Activated naive CD4-positive, alpha-beta T cell treated with anti-CD3 and anti-CD28 coated beads for 36 hours (primary cell): ENCODE results near the gene LTBP2. TPM values are rescaled to one million over a fixed set of nuclear protein-coding genes. Genes with fewer than 3 reads are reported as not detected.

Source experiments
- CTCF ChIA-PET: fragments of 350-600 bp; sonication (Branson Sonifier 250); formaldehyde crosslinking; loops from one replicate; lab custom pipeline; 2021; ENCODE audit warnings: antibody characterized with exemption; lab: Charles Lee
- DNase-seq: peaks from one replicate; pipeline ENCODE4 v3.0.0-alpha.2; 2020
- H3K27ac Mint-ChIP-seq: one replicate; pipeline ENCODE4 v1.8.0; 2021; ENCODE audit warnings: mild to moderate bottlenecking, mixed read lengths
- H3K27me3 Mint-ChIP-seq: one replicate; pipeline ENCODE4 v1.8.0; 2021; ENCODE audit warnings: low read depth, mixed read lengths
- H3K36me3 Mint-ChIP-seq: one replicate; pipeline ENCODE4 v1.8.0; 2021; ENCODE audit warnings: low read depth, mixed read lengths
- H3K4me1 Mint-ChIP-seq: one replicate; pipeline ENCODE4 v1.8.0; 2021; ENCODE audit warnings: low read depth, mixed read lengths
- H3K4me3 Mint-ChIP-seq: one replicate; pipeline ENCODE4 v1.8.0; 2021; ENCODE audit warnings: mild to moderate bottlenecking, moderate library complexity, mixed read lengths
- H3K9me3 Mint-ChIP-seq: one replicate; pipeline ENCODE4 v1.8.0; 2021; ENCODE audit warnings: mixed read lengths
- intact Hi-C: fragments of 100-400 bp; cut with micrococcal nuclease; formaldehyde crosslinking; loops from one replicate; pipeline ENCODE4 v1.15.1; 2023
- total RNA-seq, 2 experiments: library from RNA; stranded (reverse); gene quantifications; one replicate each; pipeline ENCODE4 v1.2.3, GENCODE V29; 2021

LTBP2 gene
- total RNA-seq, 2 experiments from 2014 or later = 0.32 to 0.55 TPM

DNA sequence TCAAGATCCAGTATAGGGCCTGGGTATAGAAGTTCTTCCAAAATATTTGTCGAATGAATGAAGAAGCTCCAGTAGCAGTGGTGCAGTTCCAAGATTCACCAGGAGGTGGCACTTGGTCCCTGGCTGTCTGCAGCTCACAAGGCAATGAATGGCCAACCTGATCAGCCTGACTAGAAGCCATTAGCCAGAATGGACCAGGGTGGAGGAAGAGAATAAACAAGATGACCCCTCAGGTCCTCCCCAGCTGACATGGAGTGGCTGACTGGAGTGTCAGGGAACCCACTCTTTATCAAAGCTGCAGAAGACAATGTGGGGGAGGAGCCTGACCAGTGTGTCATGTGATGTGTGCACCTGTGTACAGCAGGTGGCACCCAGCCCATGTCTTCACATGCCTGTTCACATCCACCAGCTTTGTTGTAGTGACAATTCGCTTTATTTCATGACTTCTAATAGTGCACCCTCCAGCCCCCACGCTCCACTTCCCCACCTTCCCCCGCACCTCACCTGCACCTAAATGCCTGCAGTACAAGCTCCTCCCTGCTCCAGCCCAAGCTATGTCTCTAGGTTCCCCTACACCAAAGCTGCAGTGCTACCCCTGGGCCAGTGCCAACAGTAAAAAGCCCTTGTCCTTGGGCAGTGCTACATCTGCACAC is 3.0 kb downstream of the LTBP2 start:
- Mint-ChIP-seq H3K4me1 (peaks cover 19% of the 10 kb centered on the region), H3K9me3 (no peaks in the 10 kb centered on the region), H3K27me3 (peaks cover 10% of the 10 kb centered on the region), H3K4me3 (no peak overlapping the region), H3K27ac (no peak overlapping the region), H3K36me3 (no peaks in the 10 kb centered on the region)
- CTCF ChIA-PET = interaction anchor here (0.6 to 2.9 kb wide), 47 partner anchors 9 to 480 kb away, joined by 3 to 30 read pairs (median 4); partner anchors contain the start of gene PROX2
- intact Hi-C loops = loop anchor here (1.0 to 2.0 kb wide), 9 partner anchors 25 to 694 kb away; partner anchors contain the start of genes AREL1, FCF1 and YLPM1
- DNase-seq = peak; percentile 96

DNA sequence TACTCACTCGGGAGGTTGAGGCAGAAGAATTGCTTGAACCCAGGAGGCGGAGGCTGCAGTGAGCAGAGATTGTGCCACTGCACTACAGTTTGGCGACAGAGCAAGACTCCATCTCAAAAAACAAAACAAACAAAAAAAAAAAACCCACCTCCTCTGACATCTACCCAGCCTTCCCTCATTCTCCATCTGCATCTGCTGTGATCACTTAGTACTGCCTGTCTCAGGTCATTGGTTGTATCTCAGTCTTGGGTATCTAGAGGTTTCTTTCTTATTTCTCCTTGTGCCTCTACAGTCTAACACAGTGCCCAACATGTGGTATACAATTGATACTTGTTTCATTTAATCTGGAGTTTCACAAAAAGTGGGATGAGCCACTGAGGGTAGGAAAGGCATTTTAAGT is 5.3 kb downstream of the LTBP2 start:
- H3K36me3 Mint-ChIP-seq = no peaks in the 10 kb centered on the region
- H3K27ac Mint-ChIP-seq = peak overlapping the region; percentile 71
- CTCF ChIA-PET = no interaction called here
- DNase-seq = no peak
- H3K27me3 Mint-ChIP-seq = peaks cover 10% of the 10 kb centered on the region
- H3K4me1 Mint-ChIP-seq = peaks cover 15% of the 10 kb centered on the region
- intact Hi-C loops = loop anchor here (1.0 kb wide), 1 partner anchor 34 kb away; no protein-coding TSS in a partner anchor
- H3K4me3 Mint-ChIP-seq = no peak overlapping the region
- H3K9me3 Mint-ChIP-seq = no peaks in the 10 kb centered on the region

DNA sequence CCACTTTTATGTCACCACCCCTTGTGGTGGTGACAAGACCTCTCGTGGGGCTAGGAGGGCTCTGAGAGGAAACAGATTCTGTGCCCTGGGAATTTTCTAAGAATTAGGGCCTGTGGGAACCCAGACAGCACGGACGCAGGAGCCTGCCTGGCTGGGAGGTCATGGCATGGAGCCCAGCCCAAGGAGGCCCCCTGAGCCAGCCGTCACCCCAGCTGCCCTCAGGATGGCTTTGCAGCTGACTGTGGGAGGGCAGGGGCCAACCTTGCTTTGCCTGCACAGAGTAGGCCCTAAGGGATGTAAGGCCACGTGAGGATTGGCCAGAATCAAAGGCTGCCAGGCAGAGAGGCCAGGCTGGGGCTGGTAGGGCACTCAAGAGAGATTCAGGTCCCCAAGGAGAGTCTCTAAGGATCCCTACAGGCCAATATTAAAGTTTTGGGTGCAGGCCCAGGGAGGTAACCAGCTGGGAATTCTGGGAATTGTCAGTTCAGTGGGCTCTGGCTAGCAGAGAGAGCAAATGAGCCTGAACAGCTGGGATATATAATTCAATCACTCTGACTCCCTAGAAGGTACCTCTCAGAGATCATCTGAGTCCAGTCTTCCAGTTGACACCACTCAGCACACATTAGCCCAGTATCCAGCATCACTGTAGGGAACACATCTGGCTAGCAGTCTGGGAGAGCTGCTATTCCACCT is 6.4 kb downstream of the LTBP2 start:
- Mint-ChIP-seq H3K9me3 (no peaks in the 10 kb centered on the region), H3K27me3 (peaks cover 4% of the 10 kb centered on the region), H3K4me1 (peaks cover 15% of the 10 kb centered on the region), H3K36me3 (no peaks in the 10 kb centered on the region), H3K27ac (no peak overlapping the region), H3K4me3 (no peak overlapping the region)
- CTCF ChIA-PET = interaction anchor here (1.3 kb wide), 1 partner anchor 300 kb away, joined by 3 read pairs; no protein-coding TSS in a partner anchor
- intact Hi-C loops = no loop called here
- no peak for DNase-seq

DNA sequence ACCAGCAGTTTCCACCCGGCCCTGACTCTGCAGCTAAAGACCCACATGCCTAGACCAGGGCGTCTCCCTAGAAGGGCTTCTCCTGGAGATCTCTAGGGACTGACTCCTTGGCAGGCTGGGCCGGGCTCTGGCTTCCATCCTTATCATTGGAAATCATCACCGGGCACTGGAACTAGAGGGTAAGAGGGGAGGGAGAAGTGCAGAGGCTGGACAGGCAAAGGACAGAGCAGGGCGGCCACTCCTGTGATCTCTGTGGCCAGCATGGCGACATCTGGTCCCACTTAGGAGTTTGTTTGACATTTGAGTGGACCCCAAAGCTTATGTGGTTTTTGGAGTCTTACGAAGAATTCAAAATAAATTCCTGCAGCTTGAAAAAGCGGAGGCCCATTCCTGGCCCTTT is 7.1 kb downstream of the LTBP2 start:
- Mint-ChIP-seq H3K27ac (no peak overlapping the region), H3K9me3 (no peaks in the 10 kb centered on the region), H3K36me3 (no peaks in the 10 kb centered on the region), H3K4me3 (no peak overlapping the region), H3K27me3 (peaks cover under 1% of the 10 kb centered on the region), H3K4me1 (peaks cover 15% of the 10 kb centered on the region)
- no peak for DNase-seq
- CTCF ChIA-PET = interaction anchor here (0.5 to 1.3 kb wide), 2 partner anchors 158 to 301 kb away, joined by 3 to 4 read pairs; no protein-coding TSS in a partner anchor
- intact Hi-C loops = no loop called here

DNA sequence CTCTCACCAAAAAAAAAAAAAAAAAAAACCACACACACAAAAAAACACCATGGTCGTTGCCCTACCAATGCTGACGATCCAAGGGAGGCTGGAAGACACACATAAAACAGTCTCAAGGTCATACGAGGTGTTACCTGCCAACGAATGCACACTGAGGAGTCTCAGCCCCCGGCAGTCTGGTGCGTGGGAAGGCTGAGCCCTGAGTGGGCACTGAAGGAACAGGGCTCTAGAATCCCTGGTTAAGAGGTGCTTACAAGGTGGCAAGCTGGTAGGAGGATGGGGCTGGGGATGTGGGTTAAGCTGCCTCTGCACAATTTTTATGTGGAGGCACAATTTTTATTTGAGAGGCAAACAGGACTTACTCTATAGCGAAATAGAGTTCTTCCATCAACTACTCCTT is 7.9 kb downstream of the LTBP2 start:
- H3K9me3 Mint-ChIP-seq = no peaks in the 10 kb centered on the region
- no peak overlapping the region for H3K4me3 Mint-ChIP-seq
- intact Hi-C loops = no loop called here
- DNase-seq = no peak
- peaks cover 11% of the 10 kb centered on the region for H3K4me1 Mint-ChIP-seq
- no peaks in the 10 kb centered on the region for H3K27me3 Mint-ChIP-seq
- no peak overlapping the region for H3K27ac Mint-ChIP-seq
- no peaks in the 10 kb centered on the region for H3K36me3 Mint-ChIP-seq
- CTCF ChIA-PET = interaction anchor here (0.6 to 1.3 kb wide), 3 partner anchors 93 to 302 kb away, joined by 3 to 7 read pairs (median 4); no protein-coding TSS in a partner anchor

DNA sequence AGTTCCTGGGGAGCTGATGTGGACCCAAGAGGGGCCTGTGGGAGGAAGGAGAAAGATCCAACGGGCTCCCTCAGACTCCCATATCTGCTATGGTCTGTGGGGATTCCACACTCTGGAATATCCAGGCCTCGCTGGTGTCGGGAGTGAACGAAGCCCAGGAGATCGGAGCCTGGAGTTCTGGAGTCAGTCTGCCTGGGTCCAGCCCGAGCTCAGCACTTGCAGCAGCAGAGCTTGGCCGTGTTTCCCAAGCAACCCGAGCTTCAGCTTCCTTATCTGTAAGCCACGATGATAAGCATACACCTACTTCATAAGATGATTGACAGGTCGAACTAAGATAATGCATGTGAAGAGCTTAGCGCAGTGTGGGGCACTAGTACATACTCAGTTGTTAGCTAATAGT is 10.1 kb downstream of the LTBP2 start:
- H3K4me1 Mint-ChIP-seq = peaks cover 3% of the 10 kb centered on the region
- no peak overlapping the region for H3K4me3 Mint-ChIP-seq
- no peak overlapping the region for H3K27ac Mint-ChIP-seq
- CTCF ChIA-PET = interaction anchor here (0.6 to 2.4 kb wide), 2 partner anchors 10 to 73 kb away, joined by 3 to 11 read pairs; partner anchors contain the start of gene LTBP2
- H3K36me3 Mint-ChIP-seq = no peaks in the 10 kb centered on the region
- no peaks in the 10 kb centered on the region for H3K27me3 Mint-ChIP-seq
- H3K9me3 Mint-ChIP-seq = no peaks in the 10 kb centered on the region
- intact Hi-C loops = no loop called here
- no peak for DNase-seq

DNA sequence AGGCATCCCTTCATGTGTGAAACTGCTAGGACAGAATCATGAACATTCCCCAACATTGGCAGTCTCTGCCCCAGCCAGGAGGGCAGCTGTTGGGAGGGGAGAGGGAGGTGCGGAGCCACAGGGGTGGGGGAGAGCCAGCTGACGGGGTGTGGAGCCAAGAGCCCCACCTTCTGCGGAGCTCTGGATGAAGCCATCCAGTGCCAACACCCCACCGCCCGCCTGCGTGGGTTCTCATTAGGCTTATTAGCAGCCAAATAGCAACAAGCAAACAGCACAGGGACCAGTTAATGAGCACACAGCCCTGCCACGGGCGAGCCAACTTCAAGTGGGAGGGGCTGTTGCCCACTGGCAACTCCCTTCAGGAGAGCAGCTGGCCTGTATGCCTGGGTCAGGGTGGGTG is 12.1 kb downstream of the LTBP2 start:
- Mint-ChIP-seq H3K4me3 (no peak overlapping the region), H3K27ac (no peak overlapping the region), H3K9me3 (no peaks in the 10 kb centered on the region), H3K36me3 (no peaks in the 10 kb centered on the region), H3K4me1 (no peaks in the 10 kb centered on the region), H3K27me3 (no peaks in the 10 kb centered on the region)
- no peak for DNase-seq
- intact Hi-C loops = no loop called here
- CTCF ChIA-PET = no interaction called here

DNA sequence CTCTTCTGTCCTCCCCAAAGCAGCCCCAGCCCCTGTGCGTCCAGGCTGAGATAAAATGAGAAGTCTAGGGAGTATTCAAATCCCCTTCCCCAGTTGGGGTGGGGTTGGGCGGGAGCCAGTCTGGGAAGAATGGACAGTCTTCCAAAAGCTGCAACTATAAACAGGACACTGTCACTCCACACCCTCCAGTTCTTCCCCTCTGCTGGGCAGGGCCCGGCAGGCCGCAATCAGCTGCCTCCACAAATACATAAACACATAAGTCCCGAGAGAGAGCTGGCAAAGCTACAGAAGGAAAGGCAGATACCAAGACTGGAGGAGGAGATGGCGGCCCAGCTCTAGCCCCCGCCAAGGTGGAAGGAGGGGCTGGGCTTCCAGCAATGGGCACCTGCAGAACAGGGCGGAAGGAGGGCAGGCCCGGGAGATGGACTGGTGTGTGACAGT is 12.7 kb downstream of the LTBP2 start:
- CTCF ChIA-PET = interaction anchor here (0.9 to 1.1 kb wide), 3 partner anchors 19 to 307 kb away, joined by 3 read pairs; no protein-coding TSS in a partner anchor
- Mint-ChIP-seq H3K9me3 (no peaks in the 10 kb centered on the region), H3K36me3 (no peaks in the 10 kb centered on the region), H3K27ac (no peak overlapping the region), H3K4me1 (no peaks in the 10 kb centered on the region), H3K27me3 (no peaks in the 10 kb centered on the region), H3K4me3 (no peak overlapping the region)
- no peak for DNase-seq
- intact Hi-C loops = no loop called here

DNA sequence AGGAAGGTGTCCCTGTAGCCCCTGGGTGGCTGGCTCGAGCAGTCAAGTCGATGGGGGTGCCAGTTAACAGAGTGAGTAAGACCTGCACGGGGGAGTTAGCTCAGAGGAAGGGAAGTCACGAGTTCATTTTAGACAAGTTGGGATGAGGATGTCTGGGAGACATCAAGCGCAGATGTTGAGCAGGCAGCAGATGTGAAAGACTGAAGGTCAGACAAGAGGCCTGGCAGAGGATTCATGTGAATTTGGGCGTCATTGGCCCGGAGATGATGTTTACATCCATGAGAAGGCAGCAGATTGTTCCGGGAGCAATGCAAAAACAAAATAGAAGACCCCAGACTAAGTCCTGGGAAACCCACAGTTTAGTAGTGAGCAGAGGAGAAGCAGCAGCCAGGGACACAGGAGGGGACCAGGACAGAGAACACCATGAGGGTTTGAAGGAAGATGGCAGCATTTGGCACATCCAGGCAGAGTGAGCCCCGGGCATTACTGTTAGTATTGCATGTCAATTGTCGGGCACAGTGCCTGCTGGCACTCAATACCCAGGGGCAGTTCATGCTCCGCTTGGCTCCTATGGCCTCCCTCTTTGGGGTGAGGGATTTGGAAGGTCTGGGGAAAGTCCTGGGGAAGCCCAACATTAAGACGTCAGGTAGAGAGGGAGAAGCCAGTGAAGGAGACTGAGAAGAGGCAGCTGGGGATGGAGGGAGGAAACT is 15.1 kb downstream of the LTBP2 start:
- Mint-ChIP-seq H3K27ac (no peak overlapping the region), H3K9me3 (no peaks in the 10 kb centered on the region), H3K4me3 (no peak overlapping the region), H3K27me3 (no peaks in the 10 kb centered on the region), H3K36me3 (no peaks in the 10 kb centered on the region), H3K4me1 (no peaks in the 10 kb centered on the region)
- intact Hi-C loops = no loop called here
- CTCF ChIA-PET = interaction anchor here (0.6 kb wide), 1 partner anchor 50 kb away, joined by 3 read pairs; no protein-coding TSS in a partner anchor
- DNase-seq = no peak

DNA sequence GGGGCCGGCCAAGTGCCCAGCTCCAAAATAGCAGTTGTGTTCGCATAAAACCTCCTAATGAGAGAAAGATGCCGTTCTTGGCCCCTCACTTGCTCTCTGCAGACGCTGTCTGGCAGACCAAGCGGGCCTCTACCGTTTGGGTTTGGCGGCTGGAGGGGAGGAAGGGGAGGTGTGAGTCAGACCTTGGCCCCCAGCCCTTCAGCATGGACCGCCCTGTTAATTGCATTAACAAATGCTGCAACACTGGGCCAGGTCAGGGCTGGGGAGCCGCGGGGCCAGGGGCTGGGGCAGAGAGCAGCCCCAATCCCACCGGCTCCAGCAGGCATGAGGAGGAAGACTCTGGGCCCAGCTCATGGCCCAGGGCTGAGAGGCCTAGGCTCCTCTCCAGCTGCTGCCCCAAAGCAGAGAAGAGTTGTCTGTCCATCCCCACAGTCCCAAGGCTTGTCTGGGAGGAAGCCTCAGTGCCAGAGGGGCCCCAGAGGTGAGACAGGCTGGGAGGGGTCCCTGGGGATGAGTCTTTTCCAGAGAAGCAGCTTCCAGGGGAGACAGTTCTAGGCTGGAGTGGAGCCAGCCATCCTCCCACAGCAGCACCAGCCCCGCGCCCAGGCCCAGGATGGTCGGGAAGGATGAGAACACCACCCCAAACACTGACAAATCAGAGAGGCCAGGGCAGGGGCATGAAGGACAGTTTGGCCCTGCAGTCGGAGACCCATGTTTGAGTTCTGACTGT is 16.9 kb downstream of the LTBP2 start:
- no peak overlapping the region for H3K4me3 Mint-ChIP-seq
- H3K27me3 Mint-ChIP-seq = no peaks in the 10 kb centered on the region
- intact Hi-C loops = no loop called here
- H3K27ac Mint-ChIP-seq = no peak overlapping the region
- H3K36me3 Mint-ChIP-seq = no peaks in the 10 kb centered on the region
- CTCF ChIA-PET = interaction anchor here (0.9 kb wide), 1 partner anchor 14 kb away, joined by 3 read pairs; no protein-coding TSS in a partner anchor
- DNase-seq = no peak
- H3K4me1 Mint-ChIP-seq = no peaks in the 10 kb centered on the region
- H3K9me3 Mint-ChIP-seq = no peaks in the 10 kb centered on the region

DNA sequence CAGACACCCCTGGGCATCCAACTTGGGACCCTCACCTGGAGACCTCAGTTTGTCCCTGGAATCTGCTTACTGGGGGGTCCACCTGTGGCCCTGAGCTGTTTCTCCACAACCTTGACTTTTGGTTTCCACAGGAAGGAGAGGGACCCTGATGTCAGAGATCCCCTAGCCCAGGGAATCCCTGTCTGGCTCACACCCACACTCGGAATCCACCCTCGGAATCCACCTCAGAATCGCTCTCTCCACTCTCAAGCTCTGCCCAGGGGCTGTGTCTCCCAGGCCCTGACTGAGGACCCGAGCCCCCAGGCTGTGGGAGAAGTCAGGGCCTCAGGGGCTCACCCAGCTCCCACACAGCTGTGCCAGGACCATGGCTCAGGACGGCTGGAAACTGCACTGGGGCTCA is 17.4 kb downstream of the LTBP2 start:
- intact Hi-C loops = no loop called here
- Mint-ChIP-seq H3K4me1 (no peaks in the 10 kb centered on the region), H3K36me3 (no peaks in the 10 kb centered on the region), H3K4me3 (no peak overlapping the region), H3K9me3 (no peaks in the 10 kb centered on the region), H3K27me3 (no peaks in the 10 kb centered on the region), H3K27ac (no peak overlapping the region)
- CTCF ChIA-PET = interaction anchor here (0.9 kb wide), 1 partner anchor 15 kb away, joined by 3 read pairs; no protein-coding TSS in a partner anchor
- DNase-seq = no peak
